Trophoblast cell (in vitro differentiated cells and primary cell): ENCODE data around the gene CELSR2.

Experiments
- DNase-seq, 2 donors: peaks; one replicate each; pipeline ENCODE4 v3.0.0-alpha.2; 2016
- H2AFZ ChIP-seq: 2 replicates; pipeline ENCODE4 v1.6.1; 2013; ENCODE audit warnings: low read length, moderate library complexity, mild to moderate bottlenecking; ENCODE audit not compliant: insufficient read depth, poor library complexity
- H2AK5ac ChIP-seq: 2 replicates; pipeline ENCODE4 v1.6.1; 2013; ENCODE audit warnings: mild to moderate bottlenecking, low read length
- H2BK120ac ChIP-seq: 2 replicates; pipeline ENCODE4 v1.6.1; 2013; ENCODE audit warnings: low read length, mild to moderate bottlenecking, moderate library complexity; ENCODE audit not compliant: insufficient read depth, poor library complexity
- H2BK12ac ChIP-seq: 2 replicates; pipeline ENCODE4 v1.6.1; 2013; ENCODE audit warnings: mild to moderate bottlenecking, low read length, moderate library complexity
- H2BK5ac ChIP-seq: 2 replicates; pipeline ENCODE4 v1.6.1; 2013; ENCODE audit warnings: low read length, low read depth, moderate library complexity, mild to moderate bottlenecking; ENCODE audit not compliant: poor library complexity
- H3K14ac ChIP-seq: 2 replicates; pipeline ENCODE4 v1.6.1; 2013; ENCODE audit warnings: mild to moderate bottlenecking, low read length
- H3K18ac ChIP-seq: 2 replicates; pipeline ENCODE4 v1.6.1; 2013; ENCODE audit warnings: mild to moderate bottlenecking, low read length
- H3K23ac ChIP-seq: 2 replicates; pipeline ENCODE4 v1.6.1; 2013; ENCODE audit warnings: low read length
- H3K27ac ChIP-seq: 2 replicates; pipeline ENCODE4 v1.5.1; 2013; ENCODE audit warnings: low read depth, mild to moderate bottlenecking, inconsistent platforms, low read length, moderate library complexity
- H3K27me3 ChIP-seq: 2 replicates; pipeline ENCODE4 v1.6.1; 2013; ENCODE audit warnings: inconsistent platforms, mild to moderate bottlenecking, low read length, moderate library complexity; ENCODE audit not compliant: insufficient read depth
- H3K36me3 ChIP-seq, 2 experiments: 1 replicate in 1 of 2; 2 replicates in 1 of 2; pipeline ENCODE4 v1.6.1; 2013; ENCODE audit warnings: low read length in 2 of 2, mild to moderate bottlenecking in 2 of 2, moderate library complexity in 1 of 2; ENCODE audit not compliant: insufficient read depth in 2 of 2, control insufficient read depth in 1 of 2
- H3K4ac ChIP-seq: 2 replicates; pipeline ENCODE4 v1.6.1; 2013; ENCODE audit warnings: low read depth, mild to moderate bottlenecking, low read length, moderate library complexity
- H3K4me1 ChIP-seq, 2 experiments: 1 replicate in 1 of 2; 2 replicates in 1 of 2; pipeline ENCODE4 v1.6.1; 2013; ENCODE audit warnings: low read length in 2 of 2, mild to moderate bottlenecking in 2 of 2, moderate library complexity in 1 of 2; ENCODE audit not compliant: insufficient read depth in 2 of 2, control insufficient read depth in 1 of 2
- H3K4me2 ChIP-seq: 2 replicates; pipeline ENCODE4 v1.6.1; 2013; ENCODE audit warnings: inconsistent platforms, mild to moderate bottlenecking, low read length, moderate library complexity
- H3K4me3 ChIP-seq: 2 replicates; pipeline ENCODE4 v1.5.1; 2013; ENCODE audit warnings: mild to moderate bottlenecking, low read depth, low read length, inconsistent platforms
- H3K79me1 ChIP-seq: one replicate; pipeline ENCODE4 v1.6.1; 2013; ENCODE audit warnings: low read length
- H3K79me2 ChIP-seq: 2 replicates; pipeline ENCODE4 v1.6.1; 2013; ENCODE audit warnings: low read length, mild to moderate bottlenecking; ENCODE audit not compliant: control insufficient read depth, insufficient read depth, poor library complexity
- H3K9ac ChIP-seq: 2 replicates; pipeline ENCODE4 v1.6.1; 2013; ENCODE audit warnings: mild to moderate bottlenecking, low read length
- H3K9me3 ChIP-seq: 2 replicates; pipeline ENCODE4 v1.6.1; 2013; ENCODE audit warnings: low read depth, mild to moderate bottlenecking, control low read depth, inconsistent platforms, low read length; ENCODE audit not compliant: insufficient read depth
- H4K12ac ChIP-seq: 2 replicates; pipeline ENCODE4 v1.6.1; 2013; ENCODE audit warnings: low read depth, mild to moderate bottlenecking, low read length, moderate library complexity
- H4K8ac ChIP-seq: 2 replicates; pipeline ENCODE4 v1.6.1; 2013; ENCODE audit warnings: low read depth, mild to moderate bottlenecking, low read length, moderate library complexity
- H4K91ac ChIP-seq: one replicate; pipeline ENCODE4 v1.6.1; 2013; ENCODE audit warnings: low read depth, mild to moderate bottlenecking, low read length, moderate library complexity
- WGBS: extraction: QIAGEN DNeasy Blood & Tissue Kit; methylation state at CpG from one replicate; pipeline ENCODE4 v1.1.7; 2013; ENCODE audit warnings: missing lambda C conversion rate; ENCODE audit not compliant: insufficient read length, insufficient coverage; ENCODE audit errors: extremely low coverage; 5-methylcytosine and 5-hydroxymethylcytosine counted together

Gene CELSR2

GRCh38 chr1:109295712-109296415 lies 46.5 kb downstream of the CELSR2 start:
- H3K4ac ChIP-seq = peak overlapping the region; percentile 32
- H2BK12ac ChIP-seq = peak overlapping the region; percentile 93
- H3K27ac ChIP-seq = no peak overlapping the region
- WGBS = no CpG with 5 or more reads among the region's 12 CpGs
- H3K4me2 ChIP-seq = no peak overlapping the region
- no peaks in the 10 kb centered on the region for H3K9me3 ChIP-seq
- peak overlapping the region; percentile 77 for H2BK120ac ChIP-seq
- H4K8ac ChIP-seq = peak overlapping the region; percentile 52
- H4K12ac ChIP-seq = no peak overlapping the region
- peak overlapping the region; percentile 36 for H2BK5ac ChIP-seq
- DNase-seq = no peak
- H3K23ac ChIP-seq = no peak overlapping the region
- no peaks in the 10 kb centered on the region for H3K36me3 ChIP-seq
- H2AK5ac ChIP-seq = peak overlapping the region; percentile 53
- H4K91ac ChIP-seq = peak overlapping the region; percentile 89
- H3K79me2 ChIP-seq = peaks cover 17% of the 10 kb centered on the region
- H3K79me1 ChIP-seq = peaks cover 48% of the 10 kb centered on the region
- peaks cover 42 to 43% of the 10 kb centered on the region in 2 experiments for H3K4me1 ChIP-seq
- H3K4me3 ChIP-seq = no peak overlapping the region
- no peak overlapping the region for H3K9ac ChIP-seq
- peak overlapping the region; percentile 57 for H3K14ac ChIP-seq
- no peak overlapping the region for H2AFZ ChIP-seq
- no peaks in the 10 kb centered on the region for H3K27me3 ChIP-seq
- H3K18ac ChIP-seq = peak overlapping the region; percentile 78

GRCh38 chr1:109296782-109297181 lies 47.4 kb downstream of the CELSR2 start:
- H3K4me3 ChIP-seq = no peak overlapping the region
- H3K4me1 ChIP-seq = peaks cover 41 to 43% of the 10 kb centered on the region in 2 experiments
- WGBS = no CpG with 5 or more reads among the region's 16 CpGs
- H2BK120ac ChIP-seq = peak overlapping the region; percentile 97
- peak overlapping the region; percentile 93 for H3K4ac ChIP-seq
- H3K18ac ChIP-seq = peak overlapping the region; percentile 70
- peaks cover 17% of the 10 kb centered on the region for H3K79me2 ChIP-seq
- no peaks in the 10 kb centered on the region for H3K36me3 ChIP-seq
- peak overlapping the region; percentile 98 for H2BK12ac ChIP-seq
- no peak overlapping the region for H3K9ac ChIP-seq
- H3K23ac ChIP-seq = no peak overlapping the region
- H3K27me3 ChIP-seq = no peaks in the 10 kb centered on the region
- H4K8ac ChIP-seq = peak overlapping the region; percentile 68
- H2AK5ac ChIP-seq = peak overlapping the region; percentile 98
- H4K12ac ChIP-seq = no peak overlapping the region
- peak overlapping the region; percentile 94 for H3K14ac ChIP-seq
- H3K27ac ChIP-seq = peak overlapping the region; percentile 95
- H4K91ac ChIP-seq = peak overlapping the region; percentile 99
- peaks cover 50% of the 10 kb centered on the region for H3K79me1 ChIP-seq
- H3K4me2 ChIP-seq = no peak overlapping the region
- peak overlapping the region; percentile 92 for H2BK5ac ChIP-seq
- H2AFZ ChIP-seq = peak overlapping the region; percentile 8
- H3K9me3 ChIP-seq = no peaks in the 10 kb centered on the region
- DNase-seq = no peak

- Histone ChIP-seq H4K8ac (peak overlapping the region; percentile 63), H2AFZ (no peak overlapping the region), H2BK5ac (peak overlapping the region; percentile 92), H3K18ac (peak overlapping the region; percentile 32), H3K27ac (peak overlapping the region; percentile 95), H3K23ac (no peak overlapping the region), H4K91ac (peak overlapping the region; percentile 93), H2BK12ac (peak overlapping the region; percentile 95), H3K4me3 (no peak overlapping the region), H3K4me1 (peaks cover 42 to 43% of the 10 kb centered on the region in 2 experiments), H3K14ac (peak overlapping the region; percentile 55), H3K9ac (no peak overlapping the region), H3K4ac (no peak overlapping the region), H3K4me2 (no peak overlapping the region), H2AK5ac (no peak overlapping the region), H3K79me1 (peaks cover 46% of the 10 kb centered on the region), H3K36me3 (no peaks in the 10 kb centered on the region), H3K79me2 (peaks cover 17% of the 10 kb centered on the region), H3K27me3 (no peaks in the 10 kb centered on the region), H3K9me3 (peaks cover 2% of the 10 kb centered on the region), H4K12ac (no peak overlapping the region), H2BK120ac (peak overlapping the region; percentile 85)
- DNase-seq = peak; percentile 78 to 84
- no CpG with 5 or more reads among the region's 11 CpGs for WGBS
Measured at GRCh38 chr1:109298666-109299557, 49.6 kb downstream of the CELSR2 start.

- peak overlapping the region; percentile 55 for H3K14ac ChIP-seq
- H2BK120ac ChIP-seq = peak overlapping the region; percentile 85
- peak overlapping the region; percentile 89 for H2AK5ac ChIP-seq
- peak overlapping the region; percentile 21 for H4K12ac ChIP-seq
- peak overlapping the region; percentile 17 for H2AFZ ChIP-seq
- H3K4me1 ChIP-seq = peaks cover 42 to 43% of the 10 kb centered on the region in 2 experiments
- H3K79me1 ChIP-seq = peaks cover 49% of the 10 kb centered on the region
- peak overlapping the region; percentile 95 for H3K27ac ChIP-seq
- H4K91ac ChIP-seq = peak overlapping the region; percentile 93
- H3K36me3 ChIP-seq = no peaks in the 10 kb centered on the region
- no peak overlapping the region for H3K23ac ChIP-seq
- no peak for DNase-seq
- H3K4me2 ChIP-seq = no peak overlapping the region
- peaks cover 17% of the 10 kb centered on the region for H3K79me2 ChIP-seq
- H3K9me3 ChIP-seq = peaks cover 2% of the 10 kb centered on the region
- peak overlapping the region; percentile 95 for H2BK12ac ChIP-seq
- H3K4ac ChIP-seq = peak overlapping the region; percentile 28
- H4K8ac ChIP-seq = peak overlapping the region; percentile 63
- no peak overlapping the region for H3K4me3 ChIP-seq
- peak overlapping the region; percentile 32 for H3K18ac ChIP-seq
- peak overlapping the region; percentile 80 for H2BK5ac ChIP-seq
- no peak overlapping the region for H3K9ac ChIP-seq
- H3K27me3 ChIP-seq = no peaks in the 10 kb centered on the region
- WGBS = no CpG with 5 or more reads among the region's 20 CpGs
Measured at GRCh38 chr1:109299558-109300343, 50.4 kb downstream of the CELSR2 start.
